SH-SY5Y (cell line): Measurements from ENCODE around the gene TIMM10.

Experiments
- GATA2 ChIP-seq: IDR thresholded peaks from 2 replicates; pipeline ENCODE4 v1.6.1; 2011; ENCODE audit warnings: mild to moderate bottlenecking, low read depth, low read length
- GATA3 ChIP-seq: IDR thresholded peaks from 2 replicates; pipeline ENCODE4 v1.6.1; 2011; ENCODE audit warnings: low read depth, mild to moderate bottlenecking, low read length, moderate library complexity

DNA sequence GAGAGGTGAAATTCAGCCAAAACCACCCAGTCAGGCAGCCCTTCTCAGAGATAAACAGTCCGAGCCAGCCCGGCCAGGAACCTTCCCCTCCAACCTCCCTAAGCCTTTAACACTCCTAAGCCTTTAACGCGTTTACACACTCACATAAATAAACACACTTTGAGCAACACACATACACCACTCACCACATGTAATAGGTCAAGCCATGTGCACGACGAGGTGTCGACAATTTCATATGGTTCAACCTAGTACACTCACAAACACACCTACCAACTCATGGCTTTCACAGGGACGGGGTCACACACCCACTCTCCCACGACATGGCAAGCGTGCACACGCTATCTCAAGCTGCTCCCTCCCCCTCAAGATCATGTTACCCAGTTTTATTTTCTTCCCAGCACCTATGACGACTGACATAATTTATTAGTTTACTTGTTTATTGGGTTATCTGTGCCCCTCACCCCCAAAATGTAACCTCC is 30.5 kb downstream of the TIMM10 start:
- no peak for TF ChIP-seq GATA2
- no peak for TF ChIP-seq GATA3
